Measurements from ENCODE around the gene CFLAR. TPM values are rescaled to one million over a fixed set of nuclear protein-coding genes. Genes with fewer than 3 reads are reported as not detected.

The CFLAR gene
- total RNA-seq, 1 experiment from 2014 or later, result 7.6 TPM

- Histone ChIP-seq H2BK120ac (ENCODE audit: low read depth, low read length, poor library complexity, severe bottlenecking) (no peak overlapping the region), H3K4ac (ENCODE audit: low read depth, low read length) (no peak overlapping the region), H2AFZ (ENCODE audit: low read length) (no peak overlapping the region), H2BK20ac (ENCODE audit: low read depth, low read length, poor library complexity, severe bottlenecking) (no peak overlapping the region), H3K9ac (ENCODE audit: extremely low read depth, insufficient read length, low read length) (no peak overlapping the region), H2BK12ac (ENCODE audit: insufficient read length, low read depth, low read length) (no peak overlapping the region), H3K56ac (ENCODE audit: insufficient read length, low read depth, low read length) (no peak overlapping the region), H4K5ac (ENCODE audit: insufficient read length, low read depth, low read length) (no peak overlapping the region), H4K8ac (replicated peaks; ENCODE audit: insufficient read length, low read depth, low read length) (no peak overlapping the region), H3K23ac (ENCODE audit: insufficient read length, low read depth, low read length) (no peak overlapping the region), H4K20me1 (ENCODE audit: control insufficient read depth, insufficient read depth, insufficient read length) (no peaks in the 10 kb centered on the region), H3K27me3 (ENCODE audit: insufficient read depth, low read length) (no peaks in the 10 kb centered on the region), H3T11ph (ENCODE audit: low read length) (no peak overlapping the region), H3K23me2 (ENCODE audit: insufficient read length, low read depth, low read length, poor library complexity, severe bottlenecking) (no peaks in the 10 kb centered on the region), H2AK5ac (ENCODE audit: insufficient read length, low read length) (no peak overlapping the region), H3K4me2 (ENCODE audit: insufficient read depth, insufficient read length, low read length) (no peak overlapping the region), H4K91ac (ENCODE audit: insufficient read length, low read depth, low read length) (no peak overlapping the region), H3K27ac (ENCODE audit: insufficient read length, low read depth, low read length) (no peak overlapping the region), H3K18ac (ENCODE audit: insufficient read length, low read depth, low read length) (no peak overlapping the region), H3K14ac (ENCODE audit: insufficient read depth, low read length) (no peak overlapping the region), H3K79me1 (ENCODE audit: insufficient read depth, low read depth, low read length, poor library complexity, severe bottlenecking) (no peaks in the 10 kb centered on the region), H3K79me2 (ENCODE audit: insufficient read depth, low read length) (no peaks in the 10 kb centered on the region), H3K4me1 (ENCODE audit: insufficient read depth, low read length) (no peaks in the 10 kb centered on the region), H3K9me3 (ENCODE audit: control insufficient read depth, low read depth, low read length) (no peaks in the 10 kb centered on the region), H2BK15ac (ENCODE audit: low read depth, low read length) (no peak overlapping the region), H2BK5ac (ENCODE audit: insufficient read length, low read length) (no peak overlapping the region)
- TF ChIP-seq CTCF (conservative IDR thresholded peaks at IDR 0.05), result no peak
- no peak for DNase-seq
- H3K27ac Mint-ChIP-seq, result no peak overlapping the region
- H3K4me1 Mint-ChIP-seq, result peaks cover 4% of the 10 kb centered on the region in 2 experiments; a peak in 3 of 4 replicates
- H3K9me3 Mint-ChIP-seq, result no peaks in the 10 kb centered on the region
- no peaks in the 10 kb centered on the region for H3K36me3 Mint-ChIP-seq (ENCODE audit: insufficient read depth in 1 of 3, low read depth in 3 of 3)
- no peaks in the 10 kb centered on the region for H3K27me3 Mint-ChIP-seq (ENCODE audit: low read depth)
- no peak overlapping the region for H3K4me3 Mint-ChIP-seq
- WGBS (ENCODE audit: extremely low coverage, insufficient read length, low lambda C conversion rate), result no CpG with 5 or more reads among the region's 4 CpGs
These were observed 6.8 kb upstream of the CFLAR start for GRCh38 chr2:201109186-201109585.

All from H9 (cell line).